Pancreas (tissue), 10 donors: ENCODE results near the gene ENTPD6. TPM values are rescaled to one million over a fixed set of nuclear protein-coding genes. Genes with fewer than 3 reads are reported as not detected.

Source experiments
- ATAC-seq, 4 donors: fragments of 200-7000 bp; cut with Tn5 transposase; one replicate each; pipeline versions ENCODE4 v1.8.0 to v1.9.1; 2020; ENCODE audit warnings: mild to moderate bottlenecking in 4 of 4, moderate library complexity in 4 of 4
- DNase-seq, 6 donors: peaks; one replicate each; pipeline ENCODE4 v3.0.0-alpha.2; 2020
- FAIRE-seq: peaks from 2 replicates; lab custom pipeline; 2012; peaks lifted over from hg19 to GRCh38; lab: Jason Lieb, UNC
- H3K27ac ChIP-seq, 4 donors: fragments of 200-600 bp; sonication (generic); 1 replicate in 3 of 4; 2 replicates in 1 of 4; pipeline versions ENCODE4 v1.5.0 to v1.8.0; 2020
- H3K27me3 ChIP-seq, 4 donors: fragments of 200-600 bp; one replicate each; pipeline ENCODE4 v1.8.0; 2021
- H3K36me3 ChIP-seq, 3 donors: fragments of 200-600 bp; sonication (generic) in 1 of 3; one replicate each; pipeline versions ENCODE4 v1.5.0 to v1.8.0; 2020 to 2021
- H3K4me1 ChIP-seq, 3 donors: fragments of 200-600 bp; one replicate each; pipeline ENCODE4 v1.8.0; 2021
- H3K4me3 ChIP-seq, 4 donors: fragments of 200-600 bp; sonication (generic) in 2 of 4; one replicate each; pipeline versions ENCODE4 v1.5.0 to v1.8.0; 2020 to 2021
- H3K9me3 ChIP-seq, 4 donors: fragments of 200-600 bp; one replicate each; pipeline ENCODE4 v1.8.0; 2021
- WGBS, 2 donors: extraction: QIAGEN DNeasy Blood & Tissue Kit; methylation state at CpG; one replicate each; pipeline ENCODE4 v1.1.7; 2013; 5-methylcytosine and 5-hydroxymethylcytosine counted together
- intact Hi-C, 3 donors: fragments of 100-400 bp; cut with DNase I; formaldehyde crosslinking; loops; one replicate each; pipeline versions ENCODE4 v1.11.1 to v1.14.2; 2022
- polyA plus RNA-seq, 2 donors: library from polyadenylated mRNA; stranded (reverse); fragments of 200-250 nt; gene quantifications; one replicate each; pipeline ENCODE4 v1.2.3, GENCODE V29; 2013
- total RNA-seq, 6 donors: library from RNA; stranded (reverse); fragmentation: NEBNext Ultra II Directional in 4 of 6; extraction: Animal tissue kit (Norgen Biotek cat#: 25700) in 4 of 6; gene quantifications; one replicate each; pipeline versions ENCODE4 v1.2.1 to v1.2.4, GENCODE V29; 2021 to 2023
- TF ChIP-seq, protein P1 (sequence below), 4 donors: fragments of 200-600 bp; sonication (generic) in 3 of 4; IDR thresholded peaks; one replicate each; pipeline versions ENCODE4 v1.5.0 to v1.8.0; 2021; ENCODE audit warnings: antibody characterized with exemption in 4 of 4
- donor health status: healthy with polysubstance abuse.
- donor health status: DM: no; HTN: no; CAD: no; lungs with moderate emphysema.
- donor health status: DM: no; HTN: no; CAD: no.
- donor health status: control.
- donor health status: control.
- donor health status: Bipolar disorder and iron deficiency.
- donor health status: DM: yes; HTN: yes; CAD: no.
- donor health status: DM: no; HTN: no; CAD: no.
- donor health status: DM: no; HTN: no; CAD: no.
- donor health status: DM: yes; HTN: yes; CAD: no.

Gene ENTPD6
- total and polyA plus RNA-seq, 8 donors = 31.4 to 99.3 (median 44.7) TPM

DNA sequence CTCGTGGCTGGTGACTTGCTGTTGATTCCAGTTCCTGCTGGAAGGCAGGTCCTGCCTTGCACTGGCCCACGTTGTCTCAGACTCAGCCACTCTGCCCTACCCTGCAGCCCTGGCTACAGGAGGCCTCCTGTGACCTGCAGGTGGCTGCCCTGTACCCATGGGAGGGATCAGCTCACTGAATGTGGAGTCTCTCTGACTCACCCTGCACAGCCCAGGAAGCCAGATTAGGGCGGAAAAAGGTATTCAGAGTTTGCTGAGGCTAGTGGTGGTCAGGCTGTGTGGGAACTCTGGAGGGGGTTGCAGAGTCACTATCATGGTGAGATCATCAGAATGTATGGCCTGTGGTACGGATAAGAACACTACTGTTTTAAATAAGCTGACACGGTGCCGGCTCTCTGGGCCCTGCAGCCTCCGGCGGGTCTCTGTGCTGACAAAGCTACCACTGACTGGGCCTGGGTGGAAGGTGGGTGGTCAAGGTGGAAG lies 27.7 kb downstream of the ENTPD6 start:
- no peak overlapping the region for H3K27ac ChIP-seq
- H3K4me1 ChIP-seq = peaks cover 0 to 9% (median 7%) of the 10 kb centered on the region in 3 donors
- no peaks in the 10 kb centered on the region for H3K9me3 ChIP-seq
- FAIRE-seq = no peak
- 84 to 87% methylated on average over 8 of the region's 8 CpGs for whole genome bisulfite sequencing, 2 donors
- peaks cover 0 to 15% (median 6%) of the 10 kb centered on the region in 3 donors for H3K36me3 ChIP-seq
- peak in 3 of 4 donors; percentile 11 to 29 (median 12) for ATAC-seq
- no peaks in the 10 kb centered on the region for H3K27me3 ChIP-seq
- intact Hi-C loops = no loop called here
- no peak for DNase-seq
- TF ChIP-seq, protein P1, sequence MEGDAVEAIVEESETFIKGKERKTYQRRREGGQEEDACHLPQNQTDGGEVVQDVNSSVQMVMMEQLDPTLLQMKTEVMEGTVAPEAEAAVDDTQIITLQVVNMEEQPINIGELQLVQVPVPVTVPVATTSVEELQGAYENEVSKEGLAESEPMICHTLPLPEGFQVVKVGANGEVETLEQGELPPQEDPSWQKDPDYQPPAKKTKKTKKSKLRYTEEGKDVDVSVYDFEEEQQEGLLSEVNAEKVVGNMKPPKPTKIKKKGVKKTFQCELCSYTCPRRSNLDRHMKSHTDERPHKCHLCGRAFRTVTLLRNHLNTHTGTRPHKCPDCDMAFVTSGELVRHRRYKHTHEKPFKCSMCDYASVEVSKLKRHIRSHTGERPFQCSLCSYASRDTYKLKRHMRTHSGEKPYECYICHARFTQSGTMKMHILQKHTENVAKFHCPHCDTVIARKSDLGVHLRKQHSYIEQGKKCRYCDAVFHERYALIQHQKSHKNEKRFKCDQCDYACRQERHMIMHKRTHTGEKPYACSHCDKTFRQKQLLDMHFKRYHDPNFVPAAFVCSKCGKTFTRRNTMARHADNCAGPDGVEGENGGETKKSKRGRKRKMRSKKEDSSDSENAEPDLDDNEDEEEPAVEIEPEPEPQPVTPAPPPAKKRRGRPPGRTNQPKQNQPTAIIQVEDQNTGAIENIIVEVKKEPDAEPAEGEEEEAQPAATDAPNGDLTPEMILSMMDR (IDR thresholded peaks at IDR 0.05) = no peak
- no peak overlapping the region for H3K4me3 ChIP-seq

DNA sequence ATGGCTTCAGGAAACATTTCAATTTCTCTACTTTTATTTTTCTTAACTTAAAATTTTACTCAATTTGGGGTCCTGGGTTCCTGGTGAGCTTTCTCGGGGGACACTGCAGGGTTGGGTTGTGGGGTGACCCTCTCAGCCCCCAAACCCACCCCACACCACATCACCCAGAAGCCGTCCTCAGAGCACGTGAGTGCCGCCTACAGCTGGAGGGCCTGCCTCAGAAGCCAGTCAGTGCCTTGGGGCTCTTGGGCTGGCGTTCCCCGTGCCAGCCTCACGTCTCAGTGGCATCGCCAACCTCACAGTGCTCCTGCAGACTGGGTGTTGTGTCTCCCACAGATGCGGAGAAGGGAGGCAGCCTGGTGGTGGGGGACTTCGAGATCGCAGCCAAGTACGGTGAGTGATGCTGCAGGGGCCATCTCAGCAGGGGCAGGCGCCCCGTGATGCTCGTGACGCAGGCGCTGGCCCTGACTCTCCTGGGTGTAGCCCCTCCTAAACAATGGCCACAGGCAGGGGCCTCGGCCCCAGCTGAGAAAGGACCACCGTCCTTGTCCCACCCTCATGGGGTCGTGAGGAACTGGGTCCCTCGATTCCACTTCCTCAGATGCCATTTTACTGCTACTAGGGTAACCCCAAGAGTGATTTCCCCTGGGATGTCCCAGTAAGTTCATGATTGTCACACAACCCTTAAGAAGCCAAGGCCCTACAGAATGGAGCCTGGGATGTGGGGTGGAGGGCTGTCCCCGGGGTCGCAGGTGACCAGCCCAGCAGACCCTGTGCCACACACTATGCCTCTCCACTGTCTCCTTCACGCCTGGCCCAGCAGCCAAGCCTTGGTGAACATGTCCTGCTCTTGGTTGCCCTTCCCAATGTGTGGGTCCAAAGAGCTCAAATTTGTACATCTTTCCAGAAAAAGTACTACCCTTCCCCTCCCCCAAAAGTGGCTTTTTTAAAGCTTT lies 28.5 kb downstream of the ENTPD6 start:
- intact Hi-C loops = no loop called here
- FAIRE-seq (no peak), ATAC-seq (no peak), DNase-seq (peak in 1 of 6 donors; percentile 61)
- H3K36me3 ChIP-seq = peaks cover 0 to 8% (median 0%) of the 10 kb centered on the region in 3 donors
- no peaks in the 10 kb centered on the region for H3K27me3 ChIP-seq
- TF ChIP-seq, protein P1 (IDR thresholded peaks at IDR 0.05) = no peak
- WGBS, 2 donors = 94 to 95% methylated on average over 24 of the region's 24 CpGs
- peaks cover 0 to 9% (median 7%) of the 10 kb centered on the region in 3 donors for H3K4me1 ChIP-seq
- H3K9me3 ChIP-seq = no peaks in the 10 kb centered on the region
- no peak overlapping the region for H3K27ac ChIP-seq
- H3K4me3 ChIP-seq = no peak overlapping the region

DNA sequence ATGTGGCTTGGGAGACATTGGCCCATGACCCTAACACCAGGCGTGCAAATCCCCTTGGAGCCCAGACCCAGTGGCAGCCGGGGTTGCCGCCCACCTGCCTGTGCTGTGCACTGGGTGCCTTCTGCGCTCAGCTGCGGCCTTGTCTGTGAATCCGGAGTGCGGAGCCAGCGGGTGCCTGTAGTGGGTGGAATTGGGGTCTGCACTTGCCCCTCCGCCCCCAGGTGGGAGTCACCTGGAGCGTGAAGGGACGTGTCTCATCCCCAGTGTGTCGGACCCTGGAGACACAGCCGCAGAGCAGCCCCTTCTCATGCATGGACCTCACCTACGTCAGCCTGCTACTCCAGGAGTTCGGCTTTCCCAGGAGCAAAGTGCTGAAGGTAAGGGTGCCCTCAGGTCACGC lies 29.4 kb downstream of the ENTPD6 start:
- whole genome bisulfite sequencing, 2 donors = 95 to 97% methylated on average over 16 of the region's 16 CpGs
- peak in 1 of 6 donors; percentile 70 for DNase-seq
- no peaks in the 10 kb centered on the region for H3K9me3 ChIP-seq
- TF ChIP-seq, protein P1 (IDR thresholded peaks at IDR 0.05) = no peak
- H3K4me1 ChIP-seq = peaks cover 0 to 14% (median 12%) of the 10 kb centered on the region in 3 donors
- no peaks in the 10 kb centered on the region for H3K27me3 ChIP-seq
- H3K4me3 ChIP-seq = no peak overlapping the region
- peaks cover 0 to 8% (median 0%) of the 10 kb centered on the region in 3 donors for H3K36me3 ChIP-seq
- H3K27ac ChIP-seq = no peak overlapping the region
- FAIRE-seq = no peak
- intact Hi-C loops = no loop called here
- no peak for ATAC-seq

DNA sequence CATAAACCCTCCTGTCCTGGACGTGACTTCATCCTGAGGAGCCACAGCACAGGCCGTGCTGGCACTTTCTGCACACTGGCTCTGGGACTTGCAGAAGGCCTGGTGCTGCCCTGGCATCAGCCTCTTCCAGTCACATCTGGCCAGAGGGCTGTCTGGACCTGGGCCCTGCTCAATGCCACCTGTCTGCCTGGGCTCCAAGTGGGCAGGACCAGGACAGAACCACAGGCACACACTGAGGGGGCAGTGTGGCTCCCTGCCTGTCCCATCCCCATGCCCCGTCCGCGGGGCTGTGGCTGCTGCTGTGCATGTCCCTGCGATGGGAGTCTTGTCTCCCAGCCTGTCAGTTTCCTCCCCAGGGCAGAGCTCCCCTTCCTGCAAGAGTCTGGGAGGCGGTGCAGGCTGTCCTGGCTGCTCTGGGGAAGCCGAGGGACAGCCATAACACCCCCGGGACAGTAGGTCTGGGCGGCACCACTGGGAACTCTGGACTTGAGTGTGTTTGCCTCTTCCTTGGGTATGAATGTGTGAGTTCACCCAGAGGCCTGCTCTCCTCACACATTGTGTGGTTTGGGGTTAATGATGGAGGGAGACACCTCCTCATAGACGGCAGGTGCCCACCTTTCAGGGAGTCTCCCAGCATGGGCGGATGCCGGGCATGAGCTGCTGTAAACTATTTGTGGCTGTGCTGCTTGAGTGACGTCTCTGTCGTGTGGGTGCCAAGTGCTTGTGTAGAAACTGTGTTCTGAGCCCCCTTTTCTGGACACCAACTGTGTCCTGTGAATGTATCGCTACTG lies 30.3 kb downstream of the ENTPD6 start:
- no peak for FAIRE-seq
- ATAC-seq = no peak
- intact Hi-C loops = no loop called here
- peaks cover 0 to 8% (median 0%) of the 10 kb centered on the region in 3 donors for H3K36me3 ChIP-seq
- peaks cover 0 to 14% (median 12%) of the 10 kb centered on the region in 3 donors for H3K4me1 ChIP-seq
- H3K27ac ChIP-seq = peak overlapping the region; percentile 44 to 71 (median 58)
- TF ChIP-seq, protein P1 (IDR thresholded peaks at IDR 0.05) = no peak
- WGBS, 2 donors = 89 to 96% methylated on average over 16 of the region's 16 CpGs
- H3K4me3 ChIP-seq = no peak overlapping the region
- no peaks in the 10 kb centered on the region for H3K27me3 ChIP-seq
- DNase-seq = no peak
- no peaks in the 10 kb centered on the region for H3K9me3 ChIP-seq
